GM19035 (cell line): ENCODE results near the gene TMEM248.
A peak's percentile ranks its signal among the peaks of the same experiment; 100 is the strongest.
"Not testable (repeated sequence)": the region's sequence is repeated elsewhere in the genome, so short reads cannot be mapped to it uniquely, and the experiment has no call there.

Source experiments
- ATAC-seq: cut with Tn5 transposase; IDR thresholded peaks from one replicate; pipeline ENCODE4 v1.9.1; 2021; ENCODE audit not compliant: unreplicated experiment

The TMEM248 gene, protein sequence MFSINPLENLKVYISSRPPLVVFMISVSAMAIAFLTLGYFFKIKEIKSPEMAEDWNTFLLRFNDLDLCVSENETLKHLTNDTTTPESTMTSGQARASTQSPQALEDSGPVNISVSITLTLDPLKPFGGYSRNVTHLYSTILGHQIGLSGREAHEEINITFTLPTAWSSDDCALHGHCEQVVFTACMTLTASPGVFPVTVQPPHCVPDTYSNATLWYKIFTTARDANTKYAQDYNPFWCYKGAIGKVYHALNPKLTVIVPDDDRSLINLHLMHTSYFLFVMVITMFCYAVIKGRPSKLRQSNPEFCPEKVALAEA

DNA sequence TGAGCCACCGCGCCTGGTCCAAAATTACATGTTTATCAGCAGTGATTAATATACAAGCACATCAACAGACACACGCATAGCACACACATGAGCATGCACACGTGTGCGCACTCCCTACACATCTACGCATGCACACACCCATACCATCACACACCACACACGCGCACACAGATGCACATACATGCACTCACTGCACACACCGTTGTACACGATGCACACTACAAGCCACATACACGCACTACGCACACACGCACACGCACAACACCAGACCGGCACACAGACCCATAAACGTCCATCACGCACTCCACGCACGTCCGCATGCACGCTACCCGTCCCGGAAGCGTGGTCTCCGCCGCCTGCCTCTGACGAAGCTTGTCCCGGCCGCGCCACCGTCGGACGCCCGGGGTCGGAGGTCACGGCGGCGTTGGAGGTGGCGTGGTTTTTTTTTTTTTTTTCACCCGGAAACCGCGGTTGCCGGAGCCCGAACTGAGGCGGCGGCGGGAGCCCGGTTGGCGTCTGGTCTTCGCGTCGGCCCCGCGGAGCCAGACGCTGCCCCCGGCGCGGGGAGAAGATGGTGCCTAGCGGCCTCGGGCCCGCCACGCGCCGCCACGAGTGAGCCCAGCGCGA lies at the start of gene TMEM248:
TMEM248 (plus strand) TSS at position 457 of the 627 bp plus-strand sequence. CDS start 20,641 bp downstream, outside the sequence.
- ATAC-seq = peak; percentile 89

DNA sequence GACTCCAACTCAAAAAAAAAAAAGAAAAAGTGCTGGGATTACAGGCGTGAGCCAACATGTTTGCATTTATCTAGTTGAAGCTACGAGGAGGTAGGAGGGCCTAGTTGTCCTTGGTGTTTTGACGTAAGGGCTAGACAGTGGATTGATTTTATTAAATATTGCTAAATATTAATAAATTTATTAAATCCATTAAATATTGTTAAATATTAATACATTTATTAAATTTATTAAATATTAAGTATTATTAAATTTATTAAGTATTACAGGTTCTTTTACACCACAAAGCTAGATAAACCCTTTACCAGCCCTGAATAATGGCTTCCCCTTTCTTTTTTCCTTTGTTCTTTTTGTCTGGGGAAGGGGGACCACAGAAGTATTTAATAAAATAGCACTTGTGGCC lies 47.5 kb upstream of the TMEM248 start:
- ATAC-seq = no peak

DNA sequence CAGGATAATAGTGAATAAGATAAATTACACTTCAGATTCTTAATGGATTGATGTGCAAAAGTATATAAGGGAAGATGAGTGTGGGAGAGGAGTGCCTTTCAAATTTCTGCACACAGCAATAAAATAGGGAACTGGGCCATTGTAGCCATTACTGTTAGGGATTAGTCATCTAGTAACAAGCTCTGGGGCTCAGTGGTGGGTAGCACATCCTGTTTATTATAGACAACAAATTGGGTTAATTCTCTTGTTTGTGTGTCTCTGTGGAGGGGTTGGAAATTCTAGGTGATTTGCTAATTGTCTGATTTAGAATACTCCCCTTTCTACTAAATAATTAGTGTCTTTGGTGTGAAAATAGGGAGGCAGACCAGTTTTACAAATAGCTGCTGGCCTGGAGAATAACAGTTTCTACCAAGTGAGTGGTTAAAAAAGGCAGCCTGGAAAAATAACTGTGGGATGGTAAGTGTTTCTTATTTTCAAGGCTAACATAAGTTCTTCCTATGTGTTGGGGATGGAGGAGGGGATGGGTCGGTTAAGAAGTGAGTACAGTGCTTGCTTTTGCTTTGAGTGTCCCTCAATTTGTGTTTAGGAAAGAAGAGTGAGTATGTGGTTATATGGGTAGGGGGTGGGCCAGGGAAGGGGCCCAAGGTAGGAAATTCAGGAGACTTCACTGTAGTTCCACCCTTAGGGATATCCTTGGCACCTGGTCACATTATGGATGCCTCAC lies 43.3 kb upstream of the TMEM248 start:
- peak; percentile 97 for ATAC-seq

DNA sequence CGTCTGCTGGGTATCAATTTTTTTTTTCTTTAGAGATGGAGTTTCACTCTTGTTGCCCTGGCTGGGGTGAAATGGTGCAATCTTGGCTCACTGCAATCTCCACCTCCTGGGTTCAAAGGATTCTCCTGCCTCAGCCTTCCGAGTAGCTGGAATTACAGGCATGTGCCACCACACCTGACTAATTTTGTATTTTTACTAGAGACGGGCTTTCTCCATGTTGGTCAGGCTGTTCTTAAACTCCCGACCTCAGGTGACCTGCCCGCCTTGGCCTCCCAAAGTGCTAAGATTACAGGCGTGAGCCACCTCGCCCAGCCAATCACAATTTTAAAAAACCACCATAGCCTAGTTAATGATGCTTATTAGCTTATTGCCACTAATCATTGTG lies 42.7 kb upstream of the TMEM248 start:
- not testable (repeated sequence) for ATAC-seq

DNA sequence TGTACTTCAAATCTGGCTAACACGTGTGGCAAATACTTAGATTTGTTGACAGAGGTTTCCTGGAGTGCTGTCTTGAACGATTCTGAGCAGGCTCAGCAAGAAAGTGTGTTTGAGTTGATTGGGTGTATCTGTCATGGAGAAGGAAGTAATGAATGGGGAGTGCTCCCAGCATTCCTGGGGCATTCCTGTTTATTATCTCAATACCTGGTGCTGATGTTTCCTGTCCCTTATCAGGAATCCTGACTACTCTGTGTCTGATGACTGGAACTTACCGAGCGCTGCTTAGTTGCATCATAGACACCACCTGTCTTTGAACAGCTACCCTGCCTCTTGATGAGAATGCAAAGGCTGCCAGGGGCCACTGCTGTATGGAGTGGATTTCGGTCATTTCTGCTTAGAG lies 41.0 kb upstream of the TMEM248 start:
- ATAC-seq = no peak

DNA sequence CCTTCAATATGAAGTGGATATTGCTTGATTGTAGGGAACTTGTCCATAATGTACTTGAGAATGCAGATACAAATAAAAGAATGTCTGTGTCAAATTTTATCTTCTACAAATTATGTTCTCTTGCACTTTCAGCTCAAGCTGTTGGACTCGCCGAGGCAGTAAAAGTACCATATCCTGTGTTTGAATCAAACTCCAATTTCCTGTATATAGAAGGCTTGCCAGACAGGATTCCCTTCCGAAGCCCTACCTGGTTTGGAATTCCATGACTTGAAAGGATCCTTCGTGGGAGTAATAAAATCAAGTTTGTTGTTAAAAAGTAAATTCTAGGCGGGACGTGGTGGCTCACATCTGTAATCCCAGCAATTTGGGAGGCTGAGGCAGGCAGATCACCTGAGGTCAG lies 40.4 kb upstream of the TMEM248 start:
- not testable (repeated sequence) for ATAC-seq

DNA sequence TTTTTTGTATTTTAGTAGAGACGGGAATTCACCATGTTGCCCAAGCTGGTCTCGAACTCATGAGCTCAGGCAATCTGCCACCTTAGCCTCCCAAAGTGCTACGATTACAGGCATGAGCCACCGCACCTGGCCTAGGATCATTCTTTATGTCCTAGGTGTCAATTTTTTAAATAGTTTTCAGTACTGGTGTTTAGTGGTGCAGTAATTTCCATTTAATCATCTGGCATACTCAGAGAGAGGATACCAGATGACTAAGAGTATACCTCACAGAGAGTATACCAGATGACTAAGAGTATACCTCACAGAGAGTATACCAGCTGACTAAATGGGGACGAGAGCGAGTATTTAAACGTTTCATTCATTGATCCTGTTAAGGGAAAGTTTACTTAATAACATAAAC lies 37.3 kb upstream of the TMEM248 start:
- ATAC-seq = no peak

DNA sequence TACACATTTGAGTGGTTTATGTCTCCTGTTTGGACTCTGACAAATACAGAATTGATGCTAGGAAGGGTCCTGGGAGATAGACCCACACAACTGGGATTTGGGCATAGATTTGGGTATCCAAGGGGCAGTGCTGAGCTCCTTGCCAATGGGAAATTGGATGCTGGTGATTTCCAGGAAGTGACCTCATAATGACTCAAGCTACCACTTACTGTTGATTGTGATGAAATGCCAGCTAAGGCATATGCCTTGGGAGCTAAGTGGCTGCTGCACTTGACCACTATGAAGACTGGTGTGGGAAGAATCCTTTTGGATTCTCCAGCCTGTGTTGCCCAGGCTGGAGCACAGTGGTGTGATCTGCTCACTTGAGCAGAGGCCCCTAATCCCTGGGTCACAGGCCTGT lies 36.5 kb upstream of the TMEM248 start:
- ATAC-seq = not testable (repeated sequence)

DNA sequence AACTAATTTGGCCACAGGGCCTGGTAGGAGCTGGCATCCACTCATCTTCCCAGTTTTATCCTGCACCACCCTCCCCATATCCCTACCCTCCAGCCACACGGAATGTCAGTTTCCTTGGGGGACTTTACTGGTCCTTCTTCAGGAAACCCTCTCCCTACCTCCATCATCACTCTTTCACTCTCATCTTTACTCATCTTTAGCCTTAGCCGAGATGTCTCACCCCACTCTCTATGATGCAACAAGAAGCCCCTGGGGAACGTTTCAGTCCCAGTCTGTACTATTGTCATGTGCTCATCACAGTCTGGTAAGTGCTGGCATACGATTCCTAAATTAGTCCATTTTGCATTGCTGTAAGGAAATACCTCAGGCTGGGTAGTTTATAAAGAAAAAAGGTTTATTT lies 34.9 kb upstream of the TMEM248 start:
- no peak for ATAC-seq

DNA sequence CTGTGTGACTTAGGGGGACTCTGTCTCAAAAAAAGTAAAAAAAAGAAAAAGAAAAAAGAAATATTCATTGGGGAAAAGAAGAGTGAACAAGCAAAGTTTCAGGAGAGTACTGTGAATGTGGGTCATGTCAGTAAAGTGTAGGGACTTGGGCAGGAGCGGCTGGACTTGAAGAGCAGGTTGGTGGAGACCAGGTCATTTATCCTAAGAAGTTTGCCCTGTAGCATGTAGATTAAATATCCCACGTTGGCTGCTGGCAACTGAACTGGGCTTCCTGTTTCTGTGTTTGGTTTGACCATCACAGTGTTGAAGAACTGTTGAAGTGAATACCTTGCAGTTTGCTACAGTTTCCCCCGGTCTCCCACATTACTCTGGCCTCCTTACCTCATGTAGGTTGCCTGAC lies 32.8 kb upstream of the TMEM248 start:
- ATAC-seq = not testable (repeated sequence)

DNA sequence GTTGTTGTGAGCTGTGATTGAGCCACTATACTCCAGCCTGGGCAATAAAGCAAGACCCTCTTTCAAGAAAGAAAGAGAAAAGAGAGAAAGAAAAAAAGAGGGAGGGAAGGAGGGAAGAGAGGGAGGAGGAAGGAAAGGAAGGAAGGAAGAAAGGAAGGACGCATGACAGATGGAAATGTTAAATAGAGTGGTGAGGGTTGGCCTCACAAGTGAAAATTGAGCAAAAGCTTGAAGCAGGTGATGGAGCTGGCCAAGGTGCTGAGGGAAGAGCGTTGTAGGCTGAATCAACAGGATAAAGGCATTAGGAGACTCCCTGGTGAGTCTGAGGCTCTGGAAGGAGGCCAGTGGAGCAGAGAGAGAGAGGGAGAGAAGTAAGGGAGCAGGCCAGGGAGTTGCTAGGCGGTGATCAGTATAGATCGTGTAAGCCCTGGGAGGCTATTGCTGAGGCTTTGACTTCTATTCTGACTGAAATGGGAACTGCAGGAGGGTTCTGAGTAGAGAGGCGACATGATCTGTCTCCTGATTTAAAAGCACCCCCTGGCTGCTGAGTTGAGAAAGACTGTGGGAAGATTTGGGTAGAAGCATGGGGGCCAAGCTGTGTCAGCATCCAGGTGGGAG lies 26.5 kb upstream of the TMEM248 start:
- ATAC-seq = no peak

DNA sequence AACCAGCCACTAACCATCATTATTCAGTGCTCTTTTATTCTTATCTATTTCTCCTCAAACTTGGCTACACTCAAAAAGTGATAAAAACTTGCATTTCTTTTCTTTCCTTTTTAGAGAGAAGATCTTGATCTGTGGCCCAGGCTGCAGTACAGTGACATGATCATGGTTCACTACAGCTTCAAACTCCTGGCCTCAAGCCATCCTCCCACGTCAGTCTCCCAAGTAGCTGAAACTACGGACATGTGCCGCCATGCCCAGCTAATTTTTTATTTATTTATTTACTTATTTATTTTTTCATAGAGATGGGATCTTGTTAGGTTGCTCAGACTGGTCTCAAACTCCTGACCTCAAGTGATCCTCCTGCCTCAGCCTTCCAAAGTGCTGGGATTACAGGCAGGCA lies 24.6 kb upstream of the TMEM248 start:
- no peak for ATAC-seq

DNA sequence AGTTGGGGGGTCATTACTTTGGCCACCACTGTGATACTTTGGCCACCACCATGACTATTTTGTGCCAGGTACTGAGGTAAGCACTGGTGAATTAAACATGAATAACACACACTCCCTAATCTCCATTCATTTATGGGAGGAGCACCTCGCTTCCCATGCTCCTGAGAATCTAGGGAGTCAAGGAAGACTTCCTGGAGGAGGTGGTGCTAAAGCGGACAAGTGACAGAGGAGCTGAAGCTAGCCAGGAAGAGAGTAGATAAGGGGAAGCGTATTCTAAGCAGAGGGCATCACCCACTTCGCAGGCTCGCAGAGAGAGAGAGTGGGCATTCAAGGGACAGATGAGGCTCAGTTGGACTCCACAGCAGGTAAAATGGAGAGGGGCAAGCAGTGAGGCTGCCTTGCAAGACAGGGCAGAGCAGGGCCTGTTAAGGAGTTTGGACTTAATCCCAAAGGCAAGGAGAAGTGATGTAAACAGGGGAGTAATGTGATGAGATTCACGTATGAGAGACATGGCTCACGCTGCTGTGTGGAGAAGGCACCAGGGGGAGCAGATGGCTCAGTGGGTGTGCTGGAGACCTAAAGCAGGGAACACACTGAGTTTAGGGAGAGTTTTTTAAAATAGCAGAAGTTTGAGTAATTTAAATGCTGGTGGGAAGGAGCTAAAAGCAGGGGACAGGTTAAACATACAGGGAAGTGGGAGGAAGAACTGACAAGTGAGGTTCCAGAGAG lies 21.3 kb upstream of the TMEM248 start:
- ATAC-seq = no peak

DNA sequence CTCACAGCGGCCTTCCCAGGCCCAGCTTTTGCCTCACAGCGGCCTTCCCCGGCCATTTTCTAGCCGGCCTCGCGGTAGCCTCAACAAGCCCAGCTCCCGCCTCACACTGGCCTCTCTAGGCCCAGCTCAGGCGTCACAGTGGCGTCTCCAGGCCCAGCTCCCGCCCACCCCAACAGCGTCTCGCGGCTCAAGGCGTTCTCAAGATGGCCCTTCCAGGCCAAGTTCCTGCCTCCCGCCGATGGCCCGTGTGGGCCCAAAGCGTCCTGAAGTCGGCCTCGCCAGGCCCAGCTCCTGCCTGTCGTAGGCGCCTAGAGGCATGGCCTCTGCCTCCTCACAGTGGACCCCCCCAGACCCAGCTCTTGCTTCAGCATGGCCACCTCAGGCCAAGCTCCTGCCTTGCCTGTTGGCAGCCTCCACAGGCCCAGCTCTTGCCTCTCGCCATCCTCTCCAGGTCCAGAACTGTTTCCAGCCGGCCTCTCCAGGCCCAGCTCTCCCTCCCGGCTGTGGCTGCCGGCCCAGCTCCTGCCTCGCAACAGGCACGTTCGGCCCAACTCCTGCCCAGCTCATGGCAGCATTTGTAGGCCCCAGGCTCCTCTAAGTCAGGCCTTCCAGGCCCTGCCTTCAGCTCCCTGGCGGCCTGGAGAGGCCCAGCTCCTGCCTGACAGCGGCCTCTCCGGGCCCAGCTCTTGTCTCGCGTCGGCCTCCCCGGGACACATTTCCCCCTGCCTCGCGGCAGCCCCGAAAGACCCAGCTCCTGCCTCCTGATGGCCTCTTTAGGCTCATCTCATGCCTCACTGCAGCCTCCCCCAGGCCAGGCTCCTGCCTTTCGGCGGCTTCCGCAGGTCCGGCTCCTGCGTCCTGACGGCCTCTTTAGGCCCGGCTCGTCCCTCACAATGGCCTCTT lies 18.8 kb upstream of the TMEM248 start:
- ATAC-seq = no peak

DNA sequence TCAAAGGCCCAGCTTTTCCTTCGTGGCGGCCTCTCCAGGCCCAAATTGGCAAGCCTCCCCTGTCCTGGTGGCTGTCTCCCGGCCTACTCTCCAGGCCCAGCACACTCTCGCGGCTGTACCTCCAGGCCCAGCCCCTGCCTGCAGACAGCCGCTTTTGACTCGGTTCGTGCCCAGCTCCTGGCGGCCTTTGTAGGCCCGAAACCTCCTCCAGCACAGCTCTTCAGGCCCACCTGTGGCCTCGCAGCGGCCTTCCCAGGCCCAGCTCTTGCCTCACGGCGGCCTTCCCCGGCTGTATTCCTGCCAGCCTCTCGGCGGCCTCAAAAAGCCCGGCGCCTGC lies 18.2 kb upstream of the TMEM248 start:
- ATAC-seq = no peak

DNA sequence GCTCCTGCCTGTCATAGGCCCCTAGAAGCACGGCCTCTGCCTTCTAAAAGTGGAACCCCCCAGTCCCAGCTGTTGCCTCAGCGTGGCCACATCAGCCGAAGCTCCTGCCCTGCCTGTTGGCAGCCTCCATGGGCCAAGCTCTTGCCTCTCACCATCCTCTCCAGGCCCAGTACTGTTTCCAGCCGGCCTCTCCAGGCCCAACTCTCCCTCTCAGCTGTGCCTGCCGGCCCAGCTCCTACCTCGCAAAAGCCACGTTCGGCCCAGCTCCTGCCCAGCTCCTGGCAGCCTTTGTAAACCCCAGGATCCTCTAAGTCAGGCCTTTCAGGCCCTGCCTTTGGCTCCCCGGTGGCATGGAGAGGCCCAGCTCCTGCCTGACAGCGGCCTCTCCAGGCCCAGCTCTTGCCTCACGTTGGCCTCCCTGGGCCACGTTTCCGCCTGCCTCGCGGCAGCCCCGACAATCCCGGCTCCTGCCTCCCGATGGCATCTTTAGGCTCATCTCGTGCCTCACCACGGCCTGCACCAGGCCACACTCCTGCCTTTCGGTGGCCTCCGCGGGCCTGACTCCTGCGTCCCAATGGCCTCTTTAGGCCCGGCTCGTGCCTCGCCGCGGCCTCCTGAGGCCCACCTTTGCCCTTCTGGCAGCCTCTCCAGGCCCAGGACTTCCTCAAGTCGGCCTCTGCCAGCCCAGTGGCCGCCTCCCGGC lies 17.5 kb upstream of the TMEM248 start:
- no peak for ATAC-seq

DNA sequence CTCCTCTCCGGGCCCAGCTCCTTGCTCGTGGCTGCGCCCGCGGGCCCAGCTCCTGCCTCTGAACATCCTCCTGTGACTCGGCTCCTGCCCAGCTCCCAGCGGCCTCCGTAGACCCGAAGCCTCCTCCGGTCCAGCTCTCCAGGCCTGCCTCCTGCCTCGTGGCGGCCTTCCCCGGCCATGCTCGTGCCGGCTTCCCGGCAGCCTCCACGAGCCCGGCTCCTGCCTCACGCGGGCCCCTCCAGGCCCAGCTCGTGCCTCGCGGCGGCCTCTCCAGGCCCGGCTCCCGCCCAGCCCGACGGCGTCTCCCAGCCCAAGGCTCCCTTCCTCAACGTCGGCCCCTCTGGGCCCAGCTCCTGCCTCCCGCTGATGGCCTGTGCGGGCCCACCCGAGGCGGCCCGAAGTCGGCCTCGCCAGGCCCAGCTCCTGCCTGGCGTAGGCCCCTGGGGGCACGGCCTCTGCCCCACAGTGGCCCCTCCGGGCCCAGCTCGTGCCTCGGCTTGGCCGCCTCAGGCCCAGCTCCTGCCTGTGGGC lies 16.9 kb upstream of the TMEM248 start:
- no peak for ATAC-seq

DNA sequence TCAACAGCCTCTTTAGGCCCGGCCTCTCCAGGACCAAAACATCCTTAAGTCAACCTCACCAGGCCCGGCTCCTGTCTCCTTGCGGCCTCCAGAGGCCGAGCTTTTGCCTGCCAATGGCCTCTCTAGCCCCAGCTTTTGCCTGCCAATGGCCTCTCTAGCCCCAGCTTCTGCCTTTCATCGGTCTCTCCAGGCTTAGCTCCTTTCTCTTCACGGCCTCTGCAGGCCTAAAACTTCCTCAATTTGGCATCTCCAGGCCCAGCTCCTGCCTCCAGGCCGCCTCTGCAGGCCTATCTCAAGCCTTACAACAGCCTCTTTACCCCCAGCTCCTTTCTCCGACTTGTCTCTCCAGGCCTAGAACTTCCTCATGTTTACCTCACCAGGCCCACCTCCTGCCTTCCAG lies 15.7 kb upstream of the TMEM248 start:
- ATAC-seq = no peak

DNA sequence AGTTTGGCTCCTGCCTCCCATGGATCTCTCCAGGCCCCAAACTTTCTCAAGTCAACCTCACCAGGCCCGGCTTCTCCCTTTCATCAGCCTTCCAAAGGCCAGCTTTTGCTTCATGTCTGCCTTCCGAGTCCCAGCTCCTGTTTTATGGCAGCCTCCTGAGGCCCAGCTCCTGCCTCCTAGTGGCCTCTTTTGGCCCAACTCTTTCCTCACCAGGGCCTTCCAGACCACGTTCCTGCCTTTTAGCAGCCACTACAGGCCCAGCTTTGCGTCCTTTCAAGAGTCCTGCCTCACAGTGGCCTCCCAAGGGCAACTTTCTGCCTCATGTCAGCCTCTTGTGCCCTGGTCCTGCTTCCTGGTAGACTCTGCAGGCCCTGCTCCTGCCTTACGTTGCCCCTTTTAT lies 15.3 kb upstream of the TMEM248 start:
- ATAC-seq = no peak
